Activated naive CD8-positive, alpha-beta T cell (primary cell): ENCODE measurements around the gene SHTN1.

Source experiments
- H3K27ac Mint-ChIP-seq: one replicate; pipeline ENCODE4 v1.8.0; 2021; ENCODE audit warnings: mixed read lengths
- H3K27me3 Mint-ChIP-seq: one replicate; pipeline ENCODE4 v1.8.0; 2021; ENCODE audit warnings: mixed read lengths
- H3K36me3 Mint-ChIP-seq: one replicate; pipeline ENCODE4 v1.8.0; 2021; ENCODE audit warnings: mixed read lengths
- H3K4me1 Mint-ChIP-seq: one replicate; pipeline ENCODE4 v1.8.0; 2021; ENCODE audit warnings: low read depth, mixed read lengths
- H3K4me3 Mint-ChIP-seq: one replicate; pipeline ENCODE4 v1.8.0; 2021; ENCODE audit warnings: mild to moderate bottlenecking, mixed read lengths
- H3K9me3 Mint-ChIP-seq: one replicate; pipeline ENCODE4 v1.8.0; 2021; ENCODE audit warnings: low read depth, mixed read lengths

The SHTN1 gene

DNA sequence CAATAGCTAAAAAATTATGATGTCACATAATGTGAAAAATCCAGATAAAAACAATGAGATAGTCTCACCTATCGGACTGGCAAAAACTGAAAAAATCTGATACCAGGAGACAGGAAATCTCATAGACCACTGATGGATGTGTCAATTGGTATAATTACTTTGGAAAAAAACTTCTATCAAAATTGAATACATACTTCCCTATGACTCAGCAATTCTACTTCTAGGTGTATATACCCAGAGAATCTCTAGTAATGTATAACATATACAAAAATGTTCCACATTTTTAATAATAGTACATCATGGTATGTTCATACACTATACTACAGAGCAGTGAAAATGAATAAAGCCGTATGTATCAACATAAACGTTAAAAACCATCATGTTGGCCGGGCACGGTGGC lies 34.9 kb downstream of the SHTN1 start:
- H3K36me3 Mint-ChIP-seq: no peaks in the 10 kb centered on the region
- H3K27me3 Mint-ChIP-seq: peaks cover 6% of the 10 kb centered on the region
- H3K4me1 Mint-ChIP-seq: no peaks in the 10 kb centered on the region
- H3K27ac Mint-ChIP-seq: no peak overlapping the region
- no peaks in the 10 kb centered on the region for H3K9me3 Mint-ChIP-seq
- H3K4me3 Mint-ChIP-seq: no peak overlapping the region

DNA sequence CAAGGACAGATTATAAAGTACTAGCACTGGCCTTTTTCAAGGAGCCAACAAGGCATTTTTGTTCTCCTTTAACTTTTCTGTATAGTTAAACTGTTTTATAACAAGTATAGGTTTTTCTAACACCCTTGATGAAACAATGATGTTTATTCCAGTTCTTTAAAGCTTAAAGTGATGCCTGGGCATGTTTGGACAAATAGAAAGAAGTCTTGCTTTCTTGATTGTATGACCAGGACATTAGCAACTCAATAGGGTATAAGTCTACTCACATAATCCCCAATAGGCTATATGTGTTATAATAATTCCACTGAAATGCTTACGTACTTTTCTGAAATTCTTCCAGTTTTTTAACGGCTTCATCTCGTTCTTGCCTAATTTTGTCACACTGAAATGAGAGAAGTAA lies 36.7 kb downstream of the SHTN1 start:
- H3K9me3 Mint-ChIP-seq: no peaks in the 10 kb centered on the region
- H3K4me1 Mint-ChIP-seq: no peaks in the 10 kb centered on the region
- peaks cover 2% of the 10 kb centered on the region for H3K27me3 Mint-ChIP-seq
- H3K4me3 Mint-ChIP-seq: no peak overlapping the region
- H3K36me3 Mint-ChIP-seq: no peaks in the 10 kb centered on the region
- no peak overlapping the region for H3K27ac Mint-ChIP-seq

DNA sequence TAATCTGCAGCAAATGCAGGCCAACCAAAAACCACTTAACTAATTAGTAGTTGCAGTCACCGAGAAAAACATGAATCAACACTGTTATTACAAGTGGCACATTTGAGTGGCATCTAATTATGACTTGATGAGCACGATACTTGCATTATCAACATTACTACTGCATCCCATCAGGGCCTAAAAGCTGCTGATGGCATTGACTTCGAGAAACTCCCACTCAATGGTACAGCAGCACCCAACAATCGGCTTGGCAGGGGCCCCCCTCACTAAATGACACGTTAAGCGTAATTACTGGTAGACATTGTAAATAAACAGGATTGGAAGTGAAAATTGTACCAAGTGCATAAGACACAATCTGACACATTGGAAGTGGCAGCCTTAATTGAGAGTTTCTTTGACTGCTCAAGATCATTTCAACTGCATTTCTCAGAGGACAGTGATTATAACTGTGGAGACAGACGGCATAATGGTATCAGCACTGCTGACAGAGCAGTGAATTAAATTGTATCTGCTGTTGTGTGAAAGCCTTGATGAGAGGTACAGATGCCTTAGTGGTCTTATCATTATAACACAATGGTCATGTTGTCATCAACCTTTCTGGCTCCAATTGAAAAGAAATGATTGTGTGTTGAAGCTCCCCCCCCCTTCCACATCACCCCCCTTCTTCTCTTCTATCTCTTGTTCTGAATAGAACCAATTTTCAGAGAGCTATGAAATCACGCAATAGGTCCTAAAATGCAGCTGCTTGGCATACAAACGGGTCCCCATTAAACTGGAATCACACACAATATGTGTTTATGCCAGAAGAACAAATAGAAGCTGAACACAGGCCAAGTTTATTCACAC lies 43.4 kb downstream of the SHTN1 start:
- H3K4me3 Mint-ChIP-seq: no peak overlapping the region
- H3K27ac Mint-ChIP-seq: no peak overlapping the region
- H3K36me3 Mint-ChIP-seq: no peaks in the 10 kb centered on the region
- no peaks in the 10 kb centered on the region for H3K9me3 Mint-ChIP-seq
- peaks cover 1% of the 10 kb centered on the region for H3K27me3 Mint-ChIP-seq
- no peaks in the 10 kb centered on the region for H3K4me1 Mint-ChIP-seq

DNA sequence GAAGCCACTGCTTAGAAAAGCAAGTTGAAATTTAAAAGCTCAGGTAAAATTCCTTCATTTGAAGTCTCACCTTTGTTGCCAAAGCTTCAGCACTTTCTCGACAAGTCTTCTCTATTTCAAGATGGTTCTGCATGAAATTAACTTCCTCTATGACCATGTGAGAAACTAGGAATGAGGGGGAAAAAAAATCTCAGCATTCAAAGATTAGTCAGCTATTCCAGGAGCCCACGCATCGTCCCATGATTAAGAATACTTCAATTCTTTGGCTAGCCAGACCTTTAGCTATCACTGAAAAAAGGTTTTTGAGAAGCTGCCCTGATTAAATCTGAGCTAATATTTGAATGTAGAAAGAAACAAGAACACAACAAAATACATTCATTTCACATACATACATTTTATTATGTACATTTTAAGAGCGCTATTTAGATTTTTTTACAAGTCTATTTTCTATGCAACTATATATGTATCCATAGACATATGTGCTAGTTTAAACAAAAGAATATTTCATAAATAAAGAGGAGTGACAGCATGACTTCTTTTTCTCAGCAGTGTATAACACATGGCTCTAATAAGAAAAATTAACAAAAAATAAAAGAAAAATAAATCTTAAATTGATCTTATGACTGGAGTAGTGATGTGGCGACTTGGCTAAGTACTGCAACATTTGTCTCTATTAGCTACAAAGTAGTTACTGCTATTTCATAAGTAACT lies 44.8 kb downstream of the SHTN1 start:
- Mint-ChIP-seq H3K4me1 (no peaks in the 10 kb centered on the region), H3K27me3 (peaks cover 7% of the 10 kb centered on the region), H3K4me3 (no peak overlapping the region), H3K27ac (no peak overlapping the region), H3K36me3 (no peaks in the 10 kb centered on the region), H3K9me3 (no peaks in the 10 kb centered on the region)

DNA sequence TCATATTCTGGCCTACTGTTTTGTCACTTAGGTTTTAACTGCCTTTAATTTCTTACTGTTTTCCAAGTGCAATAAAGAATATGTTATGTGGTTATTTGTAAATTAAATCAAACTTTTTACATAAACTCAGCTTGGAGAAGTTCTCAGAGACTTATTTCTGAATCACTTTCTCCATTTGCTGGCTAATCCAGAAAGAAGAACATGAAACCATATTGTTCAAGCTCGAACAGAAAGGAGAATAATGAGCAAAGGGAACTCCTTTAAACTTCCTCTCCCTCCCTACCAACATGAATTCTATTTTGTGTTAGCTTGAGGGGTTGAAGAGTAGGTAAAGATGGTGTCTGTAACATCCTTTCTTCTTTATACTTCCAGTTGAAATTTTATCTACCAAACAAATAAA lies 52.3 kb downstream of the SHTN1 start:
- Mint-ChIP-seq H3K4me1 (no peaks in the 10 kb centered on the region), H3K4me3 (no peak overlapping the region), H3K9me3 (no peaks in the 10 kb centered on the region), H3K36me3 (no peaks in the 10 kb centered on the region), H3K27ac (no peak overlapping the region), H3K27me3 (peaks cover 7% of the 10 kb centered on the region)

DNA sequence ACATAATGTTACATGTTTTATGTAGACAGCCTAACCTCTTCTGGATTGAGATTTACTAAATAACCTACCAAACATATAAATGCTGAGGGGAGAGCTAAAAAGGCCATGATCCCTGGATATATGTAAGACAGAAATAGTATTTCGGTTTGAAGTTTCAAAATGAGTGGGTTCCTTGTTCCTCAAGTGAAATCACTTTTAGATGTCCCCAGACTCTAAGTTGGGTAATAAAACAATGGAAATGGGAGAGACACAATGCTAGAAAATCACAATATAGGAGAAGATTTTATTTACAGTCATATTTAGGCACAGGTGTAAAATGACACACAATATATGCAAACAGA lies 56.5 kb downstream of the SHTN1 start:
- H3K36me3 Mint-ChIP-seq: no peaks in the 10 kb centered on the region
- H3K4me3 Mint-ChIP-seq: no peak overlapping the region
- H3K4me1 Mint-ChIP-seq: no peaks in the 10 kb centered on the region
- H3K27ac Mint-ChIP-seq: no peak overlapping the region
- H3K27me3 Mint-ChIP-seq: peaks cover 2% of the 10 kb centered on the region
- H3K9me3 Mint-ChIP-seq: no peaks in the 10 kb centered on the region

DNA sequence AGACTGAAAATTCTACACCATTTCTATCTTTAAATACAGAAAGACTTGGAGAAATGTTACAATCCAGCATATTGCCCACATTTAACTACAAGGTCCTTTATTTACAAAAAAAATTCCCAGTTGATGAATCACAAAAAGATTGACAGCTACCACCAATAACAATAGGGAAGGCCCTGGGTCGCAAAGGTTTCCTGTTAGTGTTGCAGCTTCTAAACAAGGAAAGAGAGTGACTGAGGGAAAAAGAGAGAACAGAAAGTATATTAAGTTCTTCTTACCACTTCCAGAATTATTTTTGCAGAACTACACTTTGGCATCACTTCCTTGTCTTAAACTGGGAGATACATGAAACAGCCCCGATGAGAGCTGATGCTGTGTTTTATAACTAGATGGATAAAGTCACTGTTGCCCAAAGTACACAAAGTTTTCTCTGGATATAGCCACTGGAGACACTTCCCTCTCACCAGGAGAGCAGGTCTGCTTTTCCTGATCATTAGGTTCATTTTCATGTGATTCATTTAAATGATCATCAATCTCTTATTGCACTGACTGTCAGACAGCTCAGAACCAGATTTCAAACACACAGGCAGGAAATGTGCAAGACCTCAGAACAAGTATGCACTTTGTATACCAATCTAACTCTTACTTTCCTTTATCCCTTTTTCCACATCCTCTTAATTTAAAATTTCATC lies 57.0 kb downstream of the SHTN1 start:
- Mint-ChIP-seq H3K9me3 (no peaks in the 10 kb centered on the region), H3K4me1 (no peaks in the 10 kb centered on the region), H3K4me3 (no peak overlapping the region), H3K36me3 (no peaks in the 10 kb centered on the region), H3K27ac (no peak overlapping the region), H3K27me3 (peaks cover 4% of the 10 kb centered on the region)

DNA sequence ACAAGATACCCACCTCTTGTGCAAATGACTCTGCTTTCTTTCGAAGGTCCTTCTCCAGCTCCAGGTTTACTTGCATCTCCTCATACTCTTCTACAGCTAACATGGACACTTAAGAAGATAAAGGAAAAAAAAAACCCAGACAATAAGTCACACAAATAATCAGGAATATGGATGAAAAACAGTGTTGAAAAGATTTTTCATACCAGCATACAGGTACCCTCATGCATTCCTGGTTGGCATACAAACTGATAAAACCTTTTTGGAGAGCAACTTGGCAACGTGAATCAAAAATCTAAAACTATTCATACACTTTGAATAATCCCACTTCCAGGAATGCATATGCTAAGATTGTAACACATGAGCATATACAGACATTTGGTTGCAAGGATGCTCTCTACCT lies 60.1 kb downstream of the SHTN1 start:
- Mint-ChIP-seq H3K27me3 (peaks cover 10% of the 10 kb centered on the region), H3K4me1 (no peaks in the 10 kb centered on the region), H3K27ac (no peak overlapping the region), H3K9me3 (no peaks in the 10 kb centered on the region), H3K36me3 (no peaks in the 10 kb centered on the region), H3K4me3 (no peak overlapping the region)

DNA sequence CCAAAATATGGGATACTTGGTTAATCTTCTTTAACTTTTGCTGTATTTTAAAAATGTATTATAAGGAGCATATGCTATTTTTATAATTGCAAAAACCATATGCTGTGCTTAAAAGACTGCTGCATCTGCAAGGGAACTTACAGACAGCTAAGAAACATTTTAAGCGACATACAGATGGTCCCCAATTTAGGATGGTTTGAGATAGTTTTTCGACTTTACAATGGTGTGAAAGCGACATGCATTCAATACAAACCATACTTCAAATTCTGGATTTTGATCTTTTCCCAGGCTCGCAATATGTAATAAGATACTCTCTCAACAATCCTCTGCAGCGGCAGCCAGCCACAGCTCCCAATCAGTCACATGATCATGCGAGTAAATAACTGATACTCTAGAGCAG lies 73.2 kb downstream of the SHTN1 start:
- H3K27ac Mint-ChIP-seq: no peak overlapping the region
- H3K27me3 Mint-ChIP-seq: peaks cover 9% of the 10 kb centered on the region
- no peak overlapping the region for H3K4me3 Mint-ChIP-seq
- no peaks in the 10 kb centered on the region for H3K36me3 Mint-ChIP-seq
- no peaks in the 10 kb centered on the region for H3K4me1 Mint-ChIP-seq
- H3K9me3 Mint-ChIP-seq: peaks cover 5% of the 10 kb centered on the region

DNA sequence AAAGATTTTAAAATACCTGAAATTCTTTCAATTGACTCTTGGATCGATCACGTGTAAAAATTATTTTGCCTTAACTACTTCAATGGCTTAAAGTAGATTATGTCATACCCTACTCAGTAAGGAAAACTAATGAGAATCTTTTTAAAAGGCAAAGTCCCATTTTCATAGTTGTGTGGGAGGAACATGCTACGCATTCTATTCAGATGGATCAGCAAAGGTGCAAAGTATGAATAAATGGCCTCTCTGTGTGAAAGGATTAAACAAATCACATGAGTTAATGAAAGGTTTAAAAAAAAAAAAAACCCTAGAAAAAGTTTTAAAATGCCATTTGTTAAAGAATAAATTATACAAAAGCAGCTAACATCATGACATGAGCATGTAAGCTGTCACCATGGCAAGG lies 78.6 kb downstream of the SHTN1 start:
- Mint-ChIP-seq H3K4me3 (no peak overlapping the region), H3K27ac (no peak overlapping the region), H3K36me3 (no peaks in the 10 kb centered on the region), H3K4me1 (no peaks in the 10 kb centered on the region), H3K9me3 (no peaks in the 10 kb centered on the region), H3K27me3 (peaks cover 3% of the 10 kb centered on the region)

DNA sequence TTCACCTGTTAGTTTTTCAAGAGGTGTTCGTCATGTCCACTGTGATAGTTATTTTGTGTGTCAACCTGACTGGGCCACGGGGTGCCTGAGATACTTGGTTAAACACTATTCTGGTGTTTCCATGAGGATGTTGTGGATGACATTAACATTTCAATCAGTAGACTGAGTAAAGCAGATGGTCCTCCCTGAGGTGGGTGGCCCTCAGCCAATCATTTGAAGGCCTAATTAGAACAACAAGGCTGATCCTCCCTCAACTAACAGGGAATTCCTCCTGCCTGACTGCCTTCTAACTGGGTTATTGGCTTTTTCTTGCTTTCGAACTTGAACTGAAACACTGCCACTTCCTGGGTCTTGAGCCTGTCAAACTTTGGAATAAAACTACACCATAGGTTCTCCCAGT lies 79.9 kb downstream of the SHTN1 start:
- H3K4me1 Mint-ChIP-seq: no peaks in the 10 kb centered on the region
- no peak overlapping the region for H3K27ac Mint-ChIP-seq
- no peaks in the 10 kb centered on the region for H3K36me3 Mint-ChIP-seq
- no peak overlapping the region for H3K4me3 Mint-ChIP-seq
- peaks cover 4% of the 10 kb centered on the region for H3K27me3 Mint-ChIP-seq
- no peaks in the 10 kb centered on the region for H3K9me3 Mint-ChIP-seq

DNA sequence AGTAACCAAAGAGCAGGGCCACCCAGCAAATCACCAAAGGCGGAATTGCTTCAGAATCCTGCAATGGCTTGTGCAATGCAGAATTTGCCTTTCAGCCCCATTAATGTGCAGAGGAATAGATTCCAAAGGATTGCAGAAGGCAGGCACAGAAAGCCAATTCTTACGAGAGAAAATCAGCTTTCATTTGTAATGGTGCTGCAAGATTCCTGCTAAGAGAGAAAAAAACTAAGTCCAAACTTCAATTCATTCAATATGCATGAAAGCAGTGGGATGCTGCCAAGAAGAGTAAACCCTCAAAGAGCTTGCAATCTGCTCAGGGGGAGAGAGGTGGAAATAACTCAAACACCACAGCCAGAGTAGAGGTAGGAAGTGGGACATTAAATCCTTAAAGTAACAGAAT lies 85.3 kb downstream of the SHTN1 start:
- H3K4me1 Mint-ChIP-seq: no peaks in the 10 kb centered on the region
- no peak overlapping the region for H3K4me3 Mint-ChIP-seq
- H3K36me3 Mint-ChIP-seq: no peaks in the 10 kb centered on the region
- no peaks in the 10 kb centered on the region for H3K9me3 Mint-ChIP-seq
- peaks cover 5% of the 10 kb centered on the region for H3K27me3 Mint-ChIP-seq
- H3K27ac Mint-ChIP-seq: no peak overlapping the region

DNA sequence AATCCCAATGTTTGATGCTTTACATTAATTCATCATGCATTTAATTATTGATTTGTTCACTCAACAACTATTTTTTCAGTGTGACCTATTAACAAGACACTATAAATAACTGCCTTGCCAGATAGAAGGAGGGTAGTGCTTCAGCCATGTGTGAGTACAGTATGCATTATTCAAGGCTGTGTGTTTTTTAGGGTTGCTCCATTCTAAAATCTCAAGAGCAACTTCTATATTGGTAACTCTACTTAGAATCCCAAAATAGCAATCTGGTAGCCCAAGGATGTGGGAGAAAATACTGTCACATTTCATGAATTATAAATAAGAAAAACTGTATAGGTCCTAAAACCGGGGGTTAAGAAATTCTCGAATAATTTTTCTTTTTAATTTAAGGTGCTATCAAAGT lies 85.8 kb downstream of the SHTN1 start:
- Mint-ChIP-seq H3K9me3 (no peaks in the 10 kb centered on the region), H3K36me3 (no peaks in the 10 kb centered on the region), H3K27me3 (peaks cover 5% of the 10 kb centered on the region), H3K4me3 (no peak overlapping the region), H3K27ac (no peak overlapping the region), H3K4me1 (no peaks in the 10 kb centered on the region)

DNA sequence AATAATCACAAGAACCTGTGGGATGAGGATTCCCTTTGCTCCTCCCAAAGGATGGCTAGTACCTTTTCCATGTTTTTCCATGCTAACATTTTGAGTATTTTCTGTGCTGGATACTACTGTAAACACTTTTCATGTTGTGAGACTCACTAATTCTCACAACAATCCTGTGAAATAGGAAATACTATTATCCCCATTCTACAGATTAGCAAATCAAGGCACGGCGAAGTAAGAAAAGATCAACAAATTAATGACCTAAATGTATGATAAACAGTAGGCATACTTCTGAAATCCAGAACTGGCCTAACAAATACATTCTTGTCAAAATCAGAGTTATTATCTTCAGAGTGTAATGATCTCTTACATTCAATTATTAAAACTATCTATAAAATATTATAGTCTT lies 86.4 kb downstream of the SHTN1 start:
- Mint-ChIP-seq H3K4me1 (no peaks in the 10 kb centered on the region), H3K27ac (no peak overlapping the region), H3K9me3 (no peaks in the 10 kb centered on the region), H3K36me3 (no peaks in the 10 kb centered on the region), H3K4me3 (no peak overlapping the region), H3K27me3 (peaks cover 5% of the 10 kb centered on the region)

DNA sequence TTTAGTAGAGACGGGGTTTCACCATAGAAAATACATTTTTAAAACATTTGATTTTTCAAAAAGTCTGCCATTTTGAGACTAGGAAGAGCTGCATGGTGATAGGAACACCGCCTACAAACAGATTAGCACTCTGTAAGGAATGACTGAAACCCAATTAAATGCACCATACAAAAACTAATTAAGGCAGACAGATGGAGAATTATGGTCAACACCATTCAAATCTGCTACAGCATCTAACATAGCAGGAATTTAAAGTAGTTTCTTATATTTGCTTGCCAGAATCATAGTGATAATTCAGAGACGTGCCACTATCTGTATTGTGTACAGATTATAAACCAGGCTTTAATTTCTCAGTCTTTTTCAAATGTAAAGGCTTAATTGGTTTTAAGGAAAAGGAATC lies 87.5 kb downstream of the SHTN1 start:
- Mint-ChIP-seq H3K36me3 (no peaks in the 10 kb centered on the region), H3K4me3 (no peak overlapping the region), H3K27ac (no peak overlapping the region), H3K27me3 (peaks cover 5% of the 10 kb centered on the region), H3K4me1 (no peaks in the 10 kb centered on the region), H3K9me3 (no peaks in the 10 kb centered on the region)
